ENCODE measurements around the gene RBM41. TPM values are rescaled to one million over a fixed set of nuclear protein-coding genes. Genes with fewer than 3 reads are reported as not detected.

The RBM41 gene
- total RNA-seq: 9.3 and 11.9 TPM in 2 replicates

GRCh38 chrX:107118322-107119147 lies at the start of gene RBM41:
TSS of gene RBM41 (minus strand) at chrX:107118822. CDS start at chrX:107118773, 49 bp downstream.

Other genes starting within 250 kb of the RBM41 start
- not detected in 2 replicates for gene RIPPLY1, start 215.5 kb downstream of the RBM41 start, total RNA-seq
- gene CLDN2, start 198.4 kb downstream of the RBM41 start, total RNA-seq: not detected in 2 replicates
- gene MORC4, start 118.6 kb downstream of the RBM41 start, total RNA-seq: 38.1 and 42.1 TPM in 2 replicates
- gene NUP62CL, start 87.6 kb upstream of the RBM41 start, total RNA-seq: not detected in 2 replicates
- not detected in 2 replicates for gene DNAAF6, start 87.8 kb upstream of the RBM41 start, total RNA-seq